Naive thymus-derived CD8-positive, alpha-beta T cell (primary cell): Measurements from ENCODE around the gene CACNA2D4. TPM values are rescaled to one million over a fixed set of nuclear protein-coding genes. Genes with fewer than 3 reads are reported as not detected.

Experiments
- ATAC-seq, 2 donors: fragments of 150-1000 bp; cut with Tn5 transposase in 1 of 2; sonication (Bioruptor Pico), chemical (Tn5 transposase) in 1 of 2; 1 replicate in 1 of 2; 2 replicates in 1 of 2; pipeline ENCODE4 v1.10.0; 2021; ENCODE audit warnings: mild to moderate bottlenecking in 2 of 2, moderate library complexity in 2 of 2
- POLR2A ChIA-PET: fragments of 350-600 bp; sonication (Branson Sonifier 250); formaldehyde crosslinking; loops from one replicate; lab custom pipeline; 2021; ENCODE audit warnings: antibody characterized with exemption; lab: Charles Lee
- DNase-seq, 10 donors: peaks; one replicate each; pipeline versions ENCODE4 v3.0.0 to v3.0.0-alpha.2; 2020 to 2022
- H3K27ac Mint-ChIP-seq, 10 donors: one replicate each; pipeline ENCODE4 v1.8.0; 2020 to 2022; ENCODE audit warnings: mild to moderate bottlenecking in 10 of 10, mixed read lengths in 10 of 10, moderate library complexity in 4 of 10, inconsistent platforms in 1 of 10
- H3K27me3 Mint-ChIP-seq, 5 donors: one replicate each; pipeline ENCODE4 v1.8.0; 2021 to 2022; ENCODE audit warnings: mixed read lengths in 5 of 5
- H3K36me3 Mint-ChIP-seq, 3 donors: one replicate each; pipeline ENCODE4 v1.8.0; 2020 to 2022; ENCODE audit warnings: mixed read lengths in 3 of 3, mild to moderate bottlenecking in 2 of 3, inconsistent platforms in 1 of 3
- H3K4me1 Mint-ChIP-seq, 4 donors: one replicate each; pipeline ENCODE4 v1.8.0; 2021 to 2022; ENCODE audit warnings: mixed read lengths in 4 of 4
- H3K4me3 Mint-ChIP-seq, 10 donors: one replicate each; pipeline ENCODE4 v1.8.0; 2020 to 2022; ENCODE audit warnings: mild to moderate bottlenecking in 10 of 10, mixed read lengths in 10 of 10, moderate library complexity in 6 of 10, inconsistent platforms in 1 of 10
- H3K9me3 Mint-ChIP-seq, 9 donors: one replicate each; pipeline ENCODE4 v1.8.0; 2020 to 2022; ENCODE audit warnings: mixed read lengths in 9 of 9, mild to moderate bottlenecking in 3 of 9, inconsistent platforms in 1 of 9, moderate library complexity in 1 of 9
- polyA plus RNA-seq, 3 donors: library from polyadenylated mRNA; unstranded; fragments of 300-500 nt; fragmentation: Illumina TruSeq; gene quantifications; one replicate each; pipeline ENCODE4 v1.2.3, GENCODE V29; 2021
- total RNA-seq, 8 experiments: library from RNA in 2 of 8; stranded (reverse) in 2 of 8; gene quantifications; one replicate each; pipeline ENCODE4 v1.2.3 and lab custom pipeline; 2021 to 2026

The CACNA2D4 gene
- total and polyA plus RNA-seq, 5 experiments from 2014 or later = 2.1 to 11.5 (median 5.0) TPM

DNA sequence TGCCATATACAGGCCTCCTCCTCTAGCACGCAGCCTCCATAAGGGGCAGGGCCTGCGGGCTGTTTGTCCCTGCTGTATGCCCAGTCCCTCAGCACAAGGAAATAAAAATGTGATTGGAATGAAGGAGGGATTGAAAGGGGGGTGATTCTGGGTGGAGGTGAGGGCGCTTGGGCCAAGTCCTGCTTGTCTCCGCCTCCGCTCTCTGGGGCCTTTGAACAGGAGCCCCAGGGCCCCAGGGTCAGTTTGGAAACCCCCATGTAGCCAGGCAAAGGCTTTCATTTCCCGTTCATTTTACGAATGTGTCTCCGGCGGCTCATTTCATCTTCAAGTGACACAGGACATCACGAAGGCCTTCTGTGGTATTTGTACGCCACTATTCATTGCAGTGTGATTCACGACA lies 4.5 kb upstream of the CACNA2D4 start:
- no peak overlapping the region for H3K4me3 Mint-ChIP-seq
- no peaks in the 10 kb centered on the region for H3K36me3 Mint-ChIP-seq
- peak in 1 of 10 donors; percentile 18 for DNase-seq
- peaks cover 12 to 30% (median 18%) of the 10 kb centered on the region in 4 donors for H3K4me1 Mint-ChIP-seq
- H3K27ac Mint-ChIP-seq = peak overlapping the region in 1 of 10 donors; percentile 70
- ATAC-seq = no peak
- H3K9me3 Mint-ChIP-seq = no peaks in the 10 kb centered on the region
- H3K27me3 Mint-ChIP-seq = peaks cover 0 to 11% (median 1%) of the 10 kb centered on the region in 5 donors
- POLR2A ChIA-PET = no interaction called here

DNA sequence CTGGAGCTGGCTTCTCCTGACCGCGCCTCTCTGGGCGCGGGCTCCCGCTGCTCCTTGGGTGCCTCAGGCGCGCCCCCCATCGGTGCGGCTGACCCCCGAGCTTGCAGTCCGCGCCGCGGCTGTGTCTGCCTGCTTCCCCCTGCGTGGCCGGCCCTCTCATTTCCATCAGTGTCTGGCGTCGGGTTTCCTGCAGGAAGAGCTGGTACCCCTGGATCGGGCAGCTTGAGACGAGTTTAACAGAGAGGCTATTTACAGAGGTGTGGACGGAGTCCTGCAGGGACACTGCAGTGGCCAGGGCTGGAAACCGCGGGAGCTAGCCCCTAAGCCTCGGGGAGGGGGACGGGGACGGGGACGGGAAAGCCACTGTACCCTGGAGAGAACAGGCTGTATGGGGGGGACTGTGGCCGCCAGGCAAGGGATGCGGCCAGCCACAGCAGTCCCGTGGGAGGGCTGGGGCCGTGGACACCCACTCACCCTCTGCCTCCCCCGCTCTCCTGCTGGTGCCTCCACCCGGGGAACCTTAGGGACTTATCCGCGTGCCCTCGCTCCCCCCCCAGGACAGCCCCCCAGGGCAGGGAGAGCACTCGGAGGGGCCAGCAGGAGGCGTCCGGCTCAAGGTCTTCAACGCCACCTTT lies 3.7 kb upstream of the CACNA2D4 start:
- peak in 1 of 10 donors; percentile 47 for DNase-seq
- no peak overlapping the region for H3K4me3 Mint-ChIP-seq
- no peak for ATAC-seq
- no peak overlapping the region for H3K27ac Mint-ChIP-seq
- POLR2A ChIA-PET = no interaction called here
- peaks cover 12 to 37% (median 19%) of the 10 kb centered on the region in 4 donors for H3K4me1 Mint-ChIP-seq
- H3K9me3 Mint-ChIP-seq = no peaks in the 10 kb centered on the region
- H3K36me3 Mint-ChIP-seq = no peaks in the 10 kb centered on the region
- H3K27me3 Mint-ChIP-seq = peaks cover 0 to 11% (median 1%) of the 10 kb centered on the region in 5 donors

DNA sequence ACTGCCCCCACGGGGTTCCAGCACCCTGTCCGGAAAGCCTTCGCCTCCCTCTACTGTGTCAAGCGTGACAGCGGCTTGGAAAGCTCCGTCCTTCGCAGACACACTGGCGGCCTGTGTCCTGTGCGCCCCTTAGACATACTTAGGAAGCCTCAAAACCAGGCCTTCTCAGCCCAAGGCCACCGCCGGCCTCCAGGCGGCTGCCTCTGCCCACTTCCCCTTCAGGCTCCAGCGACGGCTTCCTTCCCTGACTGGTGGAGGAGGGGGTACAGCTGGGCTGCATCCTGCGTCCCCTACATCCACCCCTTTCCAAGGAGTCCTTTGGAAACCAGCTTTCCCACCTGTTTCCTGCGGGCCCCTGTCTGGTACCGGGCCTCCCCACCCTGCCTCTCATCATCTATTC lies 2.5 kb upstream of the CACNA2D4 start:
- no peak for ATAC-seq

DNA sequence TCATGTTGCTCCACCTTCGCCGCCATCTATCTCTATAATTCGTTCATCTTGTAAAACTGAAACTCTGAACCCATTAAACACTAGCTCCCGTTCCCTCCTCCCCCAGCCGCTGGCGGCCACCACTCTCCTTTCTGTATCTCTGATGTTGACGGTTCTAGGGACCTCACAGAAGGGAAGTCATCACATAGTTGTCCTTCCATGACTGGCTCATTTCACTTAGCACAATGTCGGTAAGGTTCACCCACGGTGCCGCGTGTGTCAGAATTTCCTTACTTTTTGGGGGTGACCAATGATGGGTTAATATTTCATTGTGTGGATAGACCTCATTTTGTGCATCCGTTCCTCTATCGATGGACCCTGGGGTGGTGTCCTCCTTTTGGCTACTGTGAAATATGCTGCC lies 2.0 kb upstream of the CACNA2D4 start:
- DNase-seq (peak in 1 of 10 donors; percentile 23), ATAC-seq (no peak)
- Mint-ChIP-seq H3K36me3 (peaks cover 0 to 2% (median 0%) of the 10 kb centered on the region in 3 donors), H3K4me3 (no peak overlapping the region), H3K9me3 (peaks cover 0 to 2% (median 0%) of the 10 kb centered on the region in 9 donors), H3K4me1 (peaks cover 22 to 52% (median 31%) of the 10 kb centered on the region in 4 donors), H3K27ac (no peak overlapping the region), H3K27me3 (peaks cover 0 to 20% (median 3%) of the 10 kb centered on the region in 5 donors)
- POLR2A ChIA-PET = no interaction called here

More for the DNA sequence above, 2.5 kb upstream of the CACNA2D4 start:
- peak in 1 of 10 donors; percentile 48 for DNase-seq
- peaks cover 0 to 20% (median 3%) of the 10 kb centered on the region in 5 donors for H3K27me3 Mint-ChIP-seq
- H3K9me3 Mint-ChIP-seq = peaks cover 0 to 2% (median 0%) of the 10 kb centered on the region in 9 donors
- no peaks in the 10 kb centered on the region for H3K36me3 Mint-ChIP-seq
- POLR2A ChIA-PET = no interaction called here
- no peak overlapping the region for H3K4me3 Mint-ChIP-seq
- H3K27ac Mint-ChIP-seq = no peak overlapping the region
- peaks cover 19 to 47% (median 26%) of the 10 kb centered on the region in 4 donors for H3K4me1 Mint-ChIP-seq

DNA sequence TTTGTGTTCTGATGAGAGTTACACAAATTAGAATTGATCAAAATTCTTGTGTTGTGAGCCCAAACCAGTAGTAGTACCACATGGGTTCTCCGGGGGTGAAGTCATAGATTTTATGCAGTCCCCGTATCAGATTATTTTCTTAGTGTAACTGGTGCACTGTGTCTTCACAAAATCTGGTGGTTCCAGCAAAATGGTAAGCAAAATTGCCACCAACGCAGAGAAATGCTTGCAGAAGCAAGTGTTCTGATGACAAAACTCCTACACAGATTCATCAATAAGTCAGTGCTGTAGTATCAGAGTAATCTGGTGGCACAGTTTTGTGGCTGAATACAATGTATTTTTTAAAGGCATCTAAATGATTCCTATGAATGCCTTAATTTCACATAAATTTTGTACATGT lies 1.3 kb upstream of the CACNA2D4 start:
- Mint-ChIP-seq H3K4me1 (peaks cover 20 to 52% (median 31%) of the 10 kb centered on the region in 4 donors), H3K36me3 (peaks cover 0 to 2% (median 0%) of the 10 kb centered on the region in 3 donors), H3K27ac (no peak overlapping the region), H3K4me3 (no peak overlapping the region), H3K9me3 (peaks cover 0 to 2% (median 0%) of the 10 kb centered on the region in 9 donors), H3K27me3 (peaks cover 0 to 14% (median 3%) of the 10 kb centered on the region in 5 donors)
- ATAC-seq (no peak), DNase-seq (no peak)
- POLR2A ChIA-PET = no interaction called here

DNA sequence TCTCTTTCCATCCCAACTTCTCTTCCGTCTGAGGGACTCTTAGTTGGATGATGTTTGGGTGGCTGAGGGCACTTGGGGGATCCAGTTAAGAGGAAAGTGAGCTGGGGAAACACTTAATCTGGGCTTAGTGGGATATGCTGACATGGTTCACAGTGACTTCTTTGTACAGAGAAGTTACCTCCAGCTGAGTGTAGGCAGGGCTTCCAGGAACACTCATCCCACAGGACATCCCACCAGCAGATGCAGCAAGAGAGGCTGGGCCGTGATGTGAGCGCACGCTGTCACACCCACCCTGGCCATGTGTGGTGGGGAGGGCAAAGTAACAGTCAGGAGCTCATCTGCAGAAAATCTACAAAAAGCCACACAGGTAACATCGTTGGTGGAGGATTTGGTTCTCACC lies 832 bp upstream of the CACNA2D4 start:
- peaks cover 15 to 48% (median 28%) of the 10 kb centered on the region in 4 donors for H3K4me1 Mint-ChIP-seq
- H3K4me3 Mint-ChIP-seq = peak overlapping the region in 1 of 10 donors; percentile 66
- H3K27ac Mint-ChIP-seq = peak overlapping the region in 1 of 10 donors; percentile 15
- peaks cover 0 to 9% (median 3%) of the 10 kb centered on the region in 5 donors for H3K27me3 Mint-ChIP-seq
- DNase-seq (peak in 1 of 10 donors; percentile 45), ATAC-seq (no peak)
- peaks cover 0 to 2% (median 0%) of the 10 kb centered on the region in 3 donors for H3K36me3 Mint-ChIP-seq
- H3K9me3 Mint-ChIP-seq = peaks cover 0 to 2% (median 0%) of the 10 kb centered on the region in 9 donors
- POLR2A ChIA-PET = interaction anchor here (1.0 kb wide), 1 partner anchor 123 kb away, joined by 3 read pairs; no protein-coding TSS in a partner anchor

DNA sequence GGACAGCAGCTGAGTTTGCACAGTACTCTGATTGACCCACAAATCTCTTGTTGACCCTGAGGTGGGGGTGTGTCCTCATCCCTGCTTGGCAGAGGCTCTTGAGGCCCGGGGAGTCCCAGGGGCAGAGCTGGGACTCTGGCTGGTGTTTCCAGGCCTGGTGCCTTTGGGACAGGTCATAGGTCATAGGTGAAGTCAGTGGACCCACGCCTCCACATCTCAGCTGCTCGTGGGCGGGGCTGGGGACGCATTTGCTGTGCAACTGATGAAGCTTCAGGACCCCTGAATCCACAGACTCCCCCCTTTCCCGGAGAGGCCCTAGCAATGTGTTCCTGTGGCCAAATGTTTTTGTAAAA lies 408 bp upstream of the CACNA2D4 start:
- POLR2A ChIA-PET = interaction anchor here (1.0 kb wide), 2 partner anchors 122 to 257 kb away, joined by 3 read pairs; no protein-coding TSS in a partner anchor
- Mint-ChIP-seq H3K4me3 (peak overlapping the region in 1 of 10 donors; percentile 66), H3K27ac (no peak overlapping the region), H3K4me1 (peaks cover 15 to 47% (median 28%) of the 10 kb centered on the region in 4 donors), H3K27me3 (peaks cover 1 to 9% (median 3%) of the 10 kb centered on the region in 5 donors), H3K9me3 (peaks cover 0 to 2% (median 0%) of the 10 kb centered on the region in 9 donors), H3K36me3 (peaks cover 0 to 2% (median 0%) of the 10 kb centered on the region in 3 donors)
- ATAC-seq (no peak), DNase-seq (peak in 1 of 10 donors; percentile 47)

DNA sequence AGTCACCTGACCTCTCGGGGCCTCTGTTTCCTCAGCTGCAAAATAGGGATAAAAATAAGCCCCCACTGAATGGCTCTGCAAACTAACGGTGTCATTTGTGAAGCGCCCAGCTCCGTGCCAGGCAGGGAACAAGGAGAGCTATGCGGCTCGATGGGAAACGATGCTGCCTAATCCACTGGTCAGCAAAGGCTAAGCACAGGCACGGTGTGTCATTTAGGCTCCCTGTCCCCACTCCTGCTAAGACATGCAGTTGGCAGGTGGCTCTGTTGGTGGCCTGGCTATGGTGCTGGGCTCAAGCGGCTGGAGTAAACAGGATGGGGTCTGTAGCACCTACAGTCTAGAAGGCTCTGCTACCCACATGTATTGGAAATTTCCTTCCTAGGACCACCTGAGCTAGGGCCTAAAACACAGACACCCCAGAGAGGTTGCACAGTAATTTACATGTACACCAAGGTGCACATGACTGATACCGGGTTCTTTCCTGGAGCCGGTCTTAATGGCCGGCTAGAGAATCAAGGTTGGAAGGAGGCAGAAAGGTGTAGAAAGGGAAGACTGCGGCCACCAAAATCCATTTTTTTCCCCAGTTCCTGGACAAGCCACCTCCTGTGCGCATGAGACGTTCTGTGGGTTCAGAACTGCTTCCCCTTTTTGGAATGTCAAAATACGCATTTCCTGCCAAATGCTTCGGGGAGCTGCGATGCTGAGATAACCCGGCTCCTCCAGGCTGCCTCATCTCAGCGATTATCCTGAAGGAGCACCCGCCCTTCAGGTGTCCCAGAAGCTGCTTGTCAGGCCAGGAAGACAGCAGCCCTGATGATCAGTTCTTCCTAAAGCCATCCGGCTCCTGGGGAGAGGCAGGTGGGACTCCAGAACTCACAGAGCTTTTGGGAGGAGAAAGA lies 1.0 kb downstream of the CACNA2D4 start:
- Mint-ChIP-seq H3K4me1 (peaks cover 15 to 42% (median 24%) of the 10 kb centered on the region in 4 donors), H3K4me3 (peak overlapping the region in 2 of 10 donors; percentile 53 to 85), H3K27ac (peak overlapping the region in 3 of 10 donors; percentile 77 to 82 (median 81)), H3K27me3 (peaks cover 0 to 9% (median 3%) of the 10 kb centered on the region in 5 donors), H3K36me3 (peaks cover 0 to 2% (median 0%) of the 10 kb centered on the region in 3 donors), H3K9me3 (peaks cover 0 to 2% (median 0%) of the 10 kb centered on the region in 9 donors)
- ATAC-seq (no peak), DNase-seq (peak in 1 of 10 donors; percentile 55)
- POLR2A ChIA-PET = interaction anchor here (0.6 to 1.0 kb wide), 2 partner anchors 87 to 258 kb away, joined by 3 to 5 read pairs; partner anchors contain the start of gene DCP1B

DNA sequence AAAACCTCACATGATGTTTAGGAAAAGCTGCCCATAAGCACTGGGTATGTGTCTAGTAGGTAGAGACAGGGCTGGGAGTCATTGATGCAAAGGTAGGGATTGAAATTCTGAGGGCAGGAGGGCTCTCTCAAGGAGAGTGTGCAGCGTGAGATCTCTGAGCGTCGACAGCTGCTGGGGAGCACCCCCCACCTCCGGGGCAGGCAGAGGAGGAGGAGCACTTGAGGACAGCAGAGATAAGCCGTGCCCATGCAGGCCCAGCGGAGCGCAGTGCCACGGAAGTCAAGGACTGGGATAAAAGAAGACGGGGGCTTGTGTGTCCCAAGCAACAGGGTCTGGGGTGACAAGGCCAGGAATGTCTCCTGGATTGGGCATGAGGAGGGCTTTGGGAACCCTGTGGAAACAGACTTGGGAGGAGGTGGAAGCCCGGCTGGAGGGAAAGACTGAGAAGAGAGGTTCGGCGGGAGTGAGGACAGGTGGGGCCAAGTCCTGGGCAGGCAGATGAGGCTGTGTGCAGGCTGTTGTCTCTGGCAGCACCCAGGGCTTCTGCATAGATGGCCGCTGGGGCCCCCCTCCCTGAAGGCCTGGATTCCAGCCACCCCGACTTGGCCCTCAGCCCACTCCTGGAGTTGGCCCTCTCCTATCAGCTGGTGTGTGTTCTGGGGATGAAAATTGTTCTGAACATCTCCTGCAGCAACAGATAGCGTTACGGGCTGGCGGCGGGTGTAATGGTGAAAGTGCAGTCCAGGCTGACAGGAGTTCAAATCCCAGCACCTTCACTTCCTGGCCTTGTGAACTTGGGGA lies 1.9 kb downstream of the CACNA2D4 start:
- no peak for ATAC-seq
- DNase-seq = peak in 1 of 10 donors; percentile 54
- H3K4me3 Mint-ChIP-seq = peak overlapping the region in 6 of 10 donors; percentile 14 to 88 (median 63)
- H3K9me3 Mint-ChIP-seq = peaks cover 0 to 2% (median 0%) of the 10 kb centered on the region in 9 donors
- H3K27ac Mint-ChIP-seq = peak overlapping the region in 6 of 10 donors; percentile 2 to 97 (median 64)
- H3K4me1 Mint-ChIP-seq = peaks cover 15 to 42% (median 24%) of the 10 kb centered on the region in 4 donors
- H3K27me3 Mint-ChIP-seq = peaks cover 0 to 9% (median 3%) of the 10 kb centered on the region in 5 donors
- POLR2A ChIA-PET = interaction anchor here (1.5 to 2.2 kb wide), 4 partner anchors 9 to 255 kb away, joined by 5 to 19 read pairs (median 7); no protein-coding TSS in a partner anchor
- H3K36me3 Mint-ChIP-seq = peaks cover 0 to 2% (median 0%) of the 10 kb centered on the region in 3 donors

DNA sequence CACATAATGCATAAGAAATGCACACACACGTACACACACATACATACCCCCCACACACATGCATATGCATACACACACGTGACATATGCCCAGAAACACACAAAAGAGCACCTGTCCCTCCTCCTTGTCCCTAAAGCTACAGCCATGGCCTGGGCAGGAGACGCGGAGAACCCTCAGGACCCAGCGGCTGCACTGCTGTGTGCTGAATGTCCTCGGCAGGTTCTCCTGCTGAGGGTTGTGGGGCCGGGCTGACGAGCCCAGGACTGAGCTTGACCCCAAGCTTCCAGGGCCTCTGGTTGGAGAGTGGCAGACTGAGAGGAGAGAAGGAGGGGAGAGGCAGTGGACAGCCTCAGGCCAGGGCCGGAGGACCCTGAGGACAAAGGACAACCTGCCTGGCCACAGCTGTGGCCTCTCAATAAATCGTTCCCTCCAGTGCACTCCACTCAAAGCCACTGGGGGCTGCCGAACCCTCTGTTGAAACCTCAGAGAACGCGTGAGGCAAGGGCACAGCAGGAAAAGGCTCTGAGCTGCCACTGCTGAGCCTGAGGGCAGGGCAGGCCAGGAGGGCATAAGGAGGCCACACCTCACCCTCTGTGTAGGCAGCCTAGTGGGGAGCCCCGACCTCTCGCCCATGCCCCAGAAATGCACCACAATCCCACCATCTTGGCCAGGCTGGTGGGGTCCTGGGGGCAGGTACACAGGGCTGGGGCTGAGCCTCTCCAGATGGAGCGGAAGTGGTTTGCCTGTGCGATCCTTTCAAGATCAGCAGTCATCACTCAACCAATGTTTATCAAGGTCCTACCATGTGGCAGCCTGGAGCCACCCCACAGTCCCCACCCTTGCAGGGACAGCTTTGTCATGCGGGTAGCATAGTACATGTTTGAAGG lies 3.1 kb downstream of the CACNA2D4 start:
- POLR2A ChIA-PET = interaction anchor here (1.5 to 2.2 kb wide), 4 partner anchors 10 to 253 kb away, joined by 5 to 19 read pairs (median 7); no protein-coding TSS in a partner anchor
- ATAC-seq = peak; percentile 91 to 96
- Mint-ChIP-seq H3K4me1 (peaks cover 12 to 33% (median 24%) of the 10 kb centered on the region in 4 donors), H3K27ac (peak overlapping the region; percentile 5 to 97 (median 72)), H3K4me3 (peak overlapping the region; percentile 34 to 88 (median 67)), H3K27me3 (peaks cover 2 to 9% (median 4%) of the 10 kb centered on the region in 5 donors), H3K9me3 (peaks cover 0 to 2% (median 0%) of the 10 kb centered on the region in 9 donors), H3K36me3 (peaks cover 0 to 2% (median under 1%) of the 10 kb centered on the region in 3 donors)
- peak in 7 of 10 donors; percentile 26 to 72 (median 48) for DNase-seq
